ENCODE measurements around the gene UBE2E2. TPM values are rescaled to one million over a fixed set of nuclear protein-coding genes. Genes with fewer than 3 reads are reported as not detected.

Gene UBE2E2
- total RNA-seq, 4 donors from 2014 or later: 7.9 to 44.7 (median 26.6) TPM

GRCh38 chr3:23277688-23278087 lies 74.6 kb downstream of the UBE2E2 start:
- Histone ChIP-seq H3K9me3 (no peaks in the 10 kb centered on the region), H3K4me3 (no peak overlapping the region), H3K27ac (no peak overlapping the region), H3K36me3 (no peaks in the 10 kb centered on the region), H3K4me1 (peaks cover 21 to 40% of the 10 kb centered on the region in 2 donors), H3K27me3 (no peaks in the 10 kb centered on the region)
- ATAC-seq (no peak), DNase-seq (no peak)
- in situ Hi-C loops (cut with MboI; ENCODE audit: low sequenced_read_pairs in 4 of 4): no loop called here
- intact Hi-C loops (cut with DNase I; ENCODE audit: low total_unique reads): no loop called here
- TF ChIP-seq CTCF (IDR thresholded peaks at IDR 0.05 in 4 of 5, conservative IDR thresholded peaks at IDR 0.05 in 1 of 5) (no peak), POLR2A (IDR thresholded peaks at IDR 0.05) (no peak)

DNA sequence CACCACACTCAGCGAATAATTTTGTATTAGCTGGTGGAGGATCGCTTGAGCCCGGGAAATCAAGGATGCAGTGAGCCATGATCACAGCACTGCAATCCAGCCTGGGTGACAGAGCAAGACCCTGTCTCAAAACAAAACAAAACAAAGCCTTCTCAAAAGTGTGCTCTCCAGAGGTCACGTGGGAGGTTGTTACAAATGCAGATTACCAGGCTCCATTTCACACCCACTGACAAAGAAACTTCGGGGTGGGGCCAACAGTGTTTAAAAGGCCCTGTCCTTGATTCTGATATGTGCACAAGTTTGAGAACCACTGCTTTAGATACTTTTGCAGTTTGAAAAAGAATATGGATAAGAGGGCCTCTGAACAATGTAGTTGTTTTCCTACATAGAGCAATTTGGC lies 80.5 kb downstream of the UBE2E2 start:
- H3K4me1 ChIP-seq: peaks cover 12 to 25% of the 10 kb centered on the region in 2 donors
- no peaks in the 10 kb centered on the region for H3K36me3 ChIP-seq
- no peak overlapping the region for H3K4me3 ChIP-seq
- ATAC-seq (no peak), DNase-seq (no peak)
- H3K27me3 ChIP-seq: no peaks in the 10 kb centered on the region
- in situ Hi-C loops (cut with MboI; ENCODE audit: low sequenced_read_pairs in 4 of 4): no loop called here
- intact Hi-C loops (cut with DNase I; ENCODE audit: low total_unique reads): no loop called here
- no peak overlapping the region for H3K27ac ChIP-seq
- TF ChIP-seq CTCF (IDR thresholded peaks at IDR 0.05 in 4 of 5, conservative IDR thresholded peaks at IDR 0.05 in 1 of 5): no peak
- TF ChIP-seq POLR2A (IDR thresholded peaks at IDR 0.05): no peak
- peaks cover 0 to 3% (median 0%) of the 10 kb centered on the region in 3 donors for H3K9me3 ChIP-seq

DNA sequence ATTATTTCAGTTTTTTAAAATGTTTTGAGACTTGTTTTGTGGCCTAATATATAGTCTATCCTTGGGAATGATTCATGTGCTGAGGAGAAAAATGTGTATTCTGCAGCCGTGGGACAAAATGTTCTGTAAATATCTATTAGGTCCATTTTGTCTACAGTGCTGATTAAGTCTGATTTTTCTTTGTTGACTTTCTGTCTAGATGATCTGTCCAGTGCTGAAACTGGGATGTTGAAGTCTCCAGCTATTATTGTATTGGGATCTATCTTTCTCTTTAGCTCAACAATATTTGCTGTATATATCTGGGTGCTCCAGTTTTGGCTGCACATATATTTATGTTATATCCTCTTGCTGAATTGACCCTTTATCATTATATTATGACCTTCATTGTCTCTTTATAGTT lies 85.2 kb downstream of the UBE2E2 start:
- intact Hi-C loops (cut with DNase I; ENCODE audit: low total_unique reads): no loop called here
- H3K9me3 ChIP-seq: peaks cover 0 to 3% (median 0%) of the 10 kb centered on the region in 3 donors
- H3K36me3 ChIP-seq: no peaks in the 10 kb centered on the region
- H3K27me3 ChIP-seq: no peaks in the 10 kb centered on the region
- no peak for TF ChIP-seq CTCF (IDR thresholded peaks at IDR 0.05 in 4 of 5, conservative IDR thresholded peaks at IDR 0.05 in 1 of 5)
- no peak for TF ChIP-seq POLR2A (IDR thresholded peaks at IDR 0.05)
- DNase-seq (no peak), ATAC-seq (no peak)
- H3K27ac ChIP-seq: no peak overlapping the region
- no peak overlapping the region for H3K4me3 ChIP-seq
- in situ Hi-C loops (cut with MboI; ENCODE audit: low sequenced_read_pairs in 4 of 4): no loop called here
- H3K4me1 ChIP-seq: peaks cover 0 to 12% of the 10 kb centered on the region in 2 donors

GRCh38 chr3:23288715-23289114 lies 85.6 kb downstream of the UBE2E2 start:
- no peak for ATAC-seq
- Histone ChIP-seq H3K9me3 (peaks cover 0 to 3% (median 0%) of the 10 kb centered on the region in 3 donors), H3K4me3 (no peak overlapping the region), H3K27ac (no peak overlapping the region), H3K4me1 (peaks cover 0 to 12% of the 10 kb centered on the region in 2 donors), H3K27me3 (no peaks in the 10 kb centered on the region), H3K36me3 (no peaks in the 10 kb centered on the region)
- DNase-seq: no peak
- intact Hi-C loops (cut with DNase I; ENCODE audit: low total_unique reads) (no loop called here), in situ Hi-C loops (cut with MboI; ENCODE audit: low sequenced_read_pairs in 4 of 4) (no loop called here)
- TF ChIP-seq CTCF (IDR thresholded peaks at IDR 0.05 in 4 of 5, conservative IDR thresholded peaks at IDR 0.05 in 1 of 5): no peak
- TF ChIP-seq POLR2A (IDR thresholded peaks at IDR 0.05): no peak

- ATAC-seq: no peak
- Histone ChIP-seq H3K36me3 (no peaks in the 10 kb centered on the region), H3K4me1 (peaks cover 0 to 19% of the 10 kb centered on the region in 2 donors), H3K4me3 (no peak overlapping the region), H3K9me3 (no peaks in the 10 kb centered on the region), H3K27me3 (no peaks in the 10 kb centered on the region), H3K27ac (no peak overlapping the region)
- intact Hi-C loops (cut with DNase I; ENCODE audit: low total_unique reads): no loop called here
- in situ Hi-C loops (cut with MboI; ENCODE audit: low sequenced_read_pairs in 4 of 4): no loop called here
- TF ChIP-seq CTCF (IDR thresholded peaks at IDR 0.05 in 4 of 5, conservative IDR thresholded peaks at IDR 0.05 in 1 of 5): no peak
- no peak for TF ChIP-seq POLR2A (IDR thresholded peaks at IDR 0.05)
- no peak for DNase-seq
These were observed 89.3 kb downstream of the UBE2E2 start for GRCh38 chr3:23292432-23292831.

Data from gastrocnemius medialis (tissue), 4 donors.